OCI-LY1 (cell line): ENCODE data around the gene GPC2.

ENCODE experiments used
- EZH2 ChIP-seq: fragments of 200-600 bp; sonication (generic), shearing (Covaris generic); IDR thresholded peaks from 2 replicates; pipeline ENCODE4 v1.8.0; 2017; ENCODE audit warnings: borderline replicate concordance, mixed run types, mild to moderate bottlenecking, antibody characterized with exemption, low read length, moderate library complexity, mixed read lengths
- TF ChIP-seq, protein P1 (sequence below): fragments of 200-600 bp; sonication (generic), shearing (Covaris generic); IDR thresholded peaks from 2 replicates; pipeline ENCODE4 v1.5.1; 2017; ENCODE audit warnings: mild to moderate bottlenecking, antibody characterized with exemption, low read length, moderate library complexity, mixed read lengths

- TF ChIP-seq, protein P1, sequence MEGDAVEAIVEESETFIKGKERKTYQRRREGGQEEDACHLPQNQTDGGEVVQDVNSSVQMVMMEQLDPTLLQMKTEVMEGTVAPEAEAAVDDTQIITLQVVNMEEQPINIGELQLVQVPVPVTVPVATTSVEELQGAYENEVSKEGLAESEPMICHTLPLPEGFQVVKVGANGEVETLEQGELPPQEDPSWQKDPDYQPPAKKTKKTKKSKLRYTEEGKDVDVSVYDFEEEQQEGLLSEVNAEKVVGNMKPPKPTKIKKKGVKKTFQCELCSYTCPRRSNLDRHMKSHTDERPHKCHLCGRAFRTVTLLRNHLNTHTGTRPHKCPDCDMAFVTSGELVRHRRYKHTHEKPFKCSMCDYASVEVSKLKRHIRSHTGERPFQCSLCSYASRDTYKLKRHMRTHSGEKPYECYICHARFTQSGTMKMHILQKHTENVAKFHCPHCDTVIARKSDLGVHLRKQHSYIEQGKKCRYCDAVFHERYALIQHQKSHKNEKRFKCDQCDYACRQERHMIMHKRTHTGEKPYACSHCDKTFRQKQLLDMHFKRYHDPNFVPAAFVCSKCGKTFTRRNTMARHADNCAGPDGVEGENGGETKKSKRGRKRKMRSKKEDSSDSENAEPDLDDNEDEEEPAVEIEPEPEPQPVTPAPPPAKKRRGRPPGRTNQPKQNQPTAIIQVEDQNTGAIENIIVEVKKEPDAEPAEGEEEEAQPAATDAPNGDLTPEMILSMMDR, result no peak
- no peak for TF ChIP-seq EZH2
Measured at GRCh38 chr7:100222445-100223132, 45.4 kb upstream of the GPC2 start.
